ENCODE data around the gene ZFAND2B.

ZFAND2B gene

GRCh38 chr2:219168932-219169331 is 37.6 kb upstream of the ZFAND2B start:
- H3K27me3 ChIP-seq (ENCODE audit: control insufficient read depth, insufficient read depth, low read length): no peaks in the 10 kb centered on the region
- no peak overlapping the region for H3K9ac ChIP-seq (ENCODE audit: low read length)
- no peak overlapping the region for H3K4me3 ChIP-seq (ENCODE audit: low read length)
- H3K36me3 ChIP-seq (ENCODE audit: control insufficient read depth, insufficient read depth, low read length): peaks cover 2% of the 10 kb centered on the region
- peaks cover 3% of the 10 kb centered on the region for H3K4me1 ChIP-seq (ENCODE audit: control insufficient read depth, insufficient read depth, low read length)
- no peak overlapping the region for H3K27ac ChIP-seq (ENCODE audit: low read depth, low read length)

- Histone ChIP-seq H3K27ac (ENCODE audit: low read depth, low read length) (no peak within 1 kb of the TSS), H3K36me3 (ENCODE audit: control insufficient read depth, insufficient read depth, low read length) (peaks cover 12% of the 10 kb centered on the region), H3K27me3 (ENCODE audit: control insufficient read depth, insufficient read depth, low read length) (no peaks in the 10 kb centered on the region), H3K9ac (ENCODE audit: low read length) (no peak within 1 kb of the TSS), H3K4me3 (ENCODE audit: low read length) (no peak within 1 kb of the TSS), H3K4me1 (ENCODE audit: control insufficient read depth, insufficient read depth, low read length) (peaks cover 3% of the 10 kb centered on the region)
Observed at GRCh38 chr2:219169930-219170654, 36.5 kb upstream of the ZFAND2B start, which contains the start of gene SLC23A3. TSS of gene SLC23A3 (minus strand) at chr2:219170029. CDS start at chr2:219169984, 45 bp downstream.

- no peak overlapping the region for H3K9ac ChIP-seq (ENCODE audit: low read length)
Observed at GRCh38 chr2:219171231-219171651, 35.3 kb upstream of the ZFAND2B start.

GRCh38 chr2:219172231-219173154 is 34.1 kb upstream of the ZFAND2B start:
- Histone ChIP-seq H3K4me3 (ENCODE audit: low read length) (no peak overlapping the region), H3K27ac (ENCODE audit: low read depth, low read length) (no peak overlapping the region), H3K4me1 (ENCODE audit: control insufficient read depth, insufficient read depth, low read length) (peaks cover 11% of the 10 kb centered on the region), H3K36me3 (ENCODE audit: control insufficient read depth, insufficient read depth, low read length) (peaks cover 12% of the 10 kb centered on the region), H3K9ac (ENCODE audit: low read length) (no peak overlapping the region), H3K27me3 (ENCODE audit: control insufficient read depth, insufficient read depth, low read length) (no peaks in the 10 kb centered on the region)

More at GRCh38 chr2:219171231-219171651, 35.3 kb upstream of the ZFAND2B start:
- Histone ChIP-seq H3K27ac (ENCODE audit: low read depth, low read length) (peak overlapping the region; percentile 60), H3K4me1 (ENCODE audit: control insufficient read depth, insufficient read depth, low read length) (peaks cover 7% of the 10 kb centered on the region), H3K27me3 (ENCODE audit: control insufficient read depth, insufficient read depth, low read length) (no peaks in the 10 kb centered on the region), H3K36me3 (ENCODE audit: control insufficient read depth, insufficient read depth, low read length) (peaks cover 12% of the 10 kb centered on the region), H3K4me3 (ENCODE audit: low read length) (no peak overlapping the region)

GRCh38 chr2:219173176-219173575 is 33.4 kb upstream of the ZFAND2B start:
- no peaks in the 10 kb centered on the region for H3K27me3 ChIP-seq (ENCODE audit: control insufficient read depth, insufficient read depth, low read length)
- H3K4me1 ChIP-seq (ENCODE audit: control insufficient read depth, insufficient read depth, low read length): peaks cover 12% of the 10 kb centered on the region
- no peak overlapping the region for H3K9ac ChIP-seq (ENCODE audit: low read length)
- H3K27ac ChIP-seq (ENCODE audit: low read depth, low read length): no peak overlapping the region
- no peak overlapping the region for H3K4me3 ChIP-seq (ENCODE audit: low read length)
- H3K36me3 ChIP-seq (ENCODE audit: control insufficient read depth, insufficient read depth, low read length): peaks cover 12% of the 10 kb centered on the region

GRCh38 chr2:219174146-219174545 is 32.4 kb upstream of the ZFAND2B start:
- Histone ChIP-seq H3K4me3 (ENCODE audit: low read length) (no peak overlapping the region), H3K36me3 (ENCODE audit: control insufficient read depth, insufficient read depth, low read length) (peaks cover 12% of the 10 kb centered on the region), H3K4me1 (ENCODE audit: control insufficient read depth, insufficient read depth, low read length) (peaks cover 17% of the 10 kb centered on the region), H3K9ac (ENCODE audit: low read length) (no peak overlapping the region), H3K27me3 (ENCODE audit: control insufficient read depth, insufficient read depth, low read length) (no peaks in the 10 kb centered on the region), H3K27ac (ENCODE audit: low read depth, low read length) (no peak overlapping the region)

- Histone ChIP-seq H3K4me1 (ENCODE audit: control insufficient read depth, insufficient read depth, low read length) (peaks cover 17% of the 10 kb centered on the region), H3K4me3 (ENCODE audit: low read length) (no peak overlapping the region), H3K27me3 (ENCODE audit: control insufficient read depth, insufficient read depth, low read length) (no peaks in the 10 kb centered on the region), H3K36me3 (ENCODE audit: control insufficient read depth, insufficient read depth, low read length) (peaks cover 12% of the 10 kb centered on the region), H3K27ac (ENCODE audit: low read depth, low read length) (no peak overlapping the region), H3K9ac (ENCODE audit: low read length) (no peak overlapping the region)
Observed at GRCh38 chr2:219174801-219175200, 31.8 kb upstream of the ZFAND2B start.

GRCh38 chr2:219175486-219175885 is 31.1 kb upstream of the ZFAND2B start:
- Histone ChIP-seq H3K4me1 (ENCODE audit: control insufficient read depth, insufficient read depth, low read length) (peaks cover 17% of the 10 kb centered on the region), H3K27ac (ENCODE audit: low read depth, low read length) (no peak overlapping the region), H3K36me3 (ENCODE audit: control insufficient read depth, insufficient read depth, low read length) (peaks cover 17% of the 10 kb centered on the region), H3K27me3 (ENCODE audit: control insufficient read depth, insufficient read depth, low read length) (no peaks in the 10 kb centered on the region), H3K4me3 (ENCODE audit: low read length) (peak overlapping the region; percentile 85), H3K9ac (ENCODE audit: low read length) (no peak overlapping the region)

GRCh38 chr2:219175928-219176817 is 30.4 kb upstream of the ZFAND2B start:
- Histone ChIP-seq H3K27ac (ENCODE audit: low read depth, low read length) (peak overlapping the region; percentile 98), H3K4me3 (ENCODE audit: low read length) (peak overlapping the region; percentile 85), H3K27me3 (ENCODE audit: control insufficient read depth, insufficient read depth, low read length) (no peaks in the 10 kb centered on the region), H3K9ac (ENCODE audit: low read length) (peak overlapping the region; percentile 67), H3K4me1 (ENCODE audit: control insufficient read depth, insufficient read depth, low read length) (peaks cover 14% of the 10 kb centered on the region), H3K36me3 (ENCODE audit: control insufficient read depth, insufficient read depth, low read length) (peaks cover 24% of the 10 kb centered on the region)

- Histone ChIP-seq H3K27me3 (ENCODE audit: control insufficient read depth, insufficient read depth, low read length) (no peaks in the 10 kb centered on the region), H3K27ac (ENCODE audit: low read depth, low read length) (peak within 1 kb of the TSS; percentile 98), H3K36me3 (ENCODE audit: control insufficient read depth, insufficient read depth, low read length) (peaks cover 30% of the 10 kb centered on the region), H3K4me3 (ENCODE audit: low read length) (peak within 1 kb of the TSS; percentile 85), H3K9ac (ENCODE audit: low read length) (peak within 1 kb of the TSS; percentile 91), H3K4me1 (ENCODE audit: control insufficient read depth, insufficient read depth, low read length) (peaks cover 14% of the 10 kb centered on the region)
Observed at GRCh38 chr2:219176818-219177551, 29.6 kb upstream of the ZFAND2B start, which contains the start of gene CNPPD1. TSS of gene CNPPD1 (minus strand) at chr2:219176925. CDS start at chr2:219176828, 97 bp downstream.
